Uterus (tissue), 2 donors: ENCODE data around the gene LRP8.

ENCODE experiments used
- CTCF ChIP-seq, 4 experiments: fragments of 200-600 bp in 2 of 4; fragments of 450-650 bp in 2 of 4; sonication (generic) in 2 of 4; IDR thresholded peaks; one replicate each; pipeline ENCODE4 v1.5.1; 2016 to 2019; ENCODE audit warnings: antibody characterized with exemption in 4 of 4, mild to moderate bottlenecking in 2 of 4, moderate library complexity in 1 of 4
- POLR2A ChIP-seq, 2 donors: fragments of 450-650 bp; IDR thresholded peaks; one replicate each; pipeline ENCODE4 v1.6.1; 2016; ENCODE audit warnings: antibody characterized with exemption in 2 of 2, mild to moderate bottlenecking in 1 of 2, moderate library complexity in 1 of 2

- TF ChIP-seq POLR2A (IDR thresholded peaks at IDR 0.05) = no peak
- no peak for TF ChIP-seq CTCF (IDR thresholded peaks at IDR 0.05)
Observed at GRCh38 chr1:53368314-53369033, 40.6 kb upstream of the LRP8 start.
